NCI-H1417 treated with DMSO at 0.1 percent for 48 hours (cell line): Measurements from ENCODE around the gene ITM2C.

Source experiments
- DNase-seq: peaks from one replicate; lab custom pipeline; 2025; lab: John Stamatoyannopoulos, UW

ITM2C gene

DNA sequence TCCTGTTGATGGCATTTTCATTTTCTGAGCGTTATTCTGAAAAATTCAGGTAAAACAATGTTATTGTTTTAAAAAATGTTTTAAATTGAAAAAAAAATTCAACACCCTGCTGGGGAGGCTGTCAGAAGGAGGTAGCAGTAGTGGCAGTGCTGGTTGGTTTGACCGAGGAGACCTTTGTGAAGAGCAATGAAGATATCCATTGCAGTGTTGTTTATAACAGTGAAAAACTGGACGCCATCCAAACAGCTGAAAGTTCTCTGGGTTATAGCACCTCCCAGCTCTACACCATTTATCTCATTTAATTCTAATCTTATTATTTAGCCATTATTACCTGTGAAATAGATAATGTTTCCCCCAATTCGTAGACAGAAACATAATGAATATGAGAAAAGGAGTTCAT lies 12.6 kb upstream of the ITM2C start:
- no peak for DNase-seq

GRCh38 chr2:230861552-230862255 lies 3.0 kb upstream of the ITM2C start:
- DNase-seq, result no peak

DNA sequence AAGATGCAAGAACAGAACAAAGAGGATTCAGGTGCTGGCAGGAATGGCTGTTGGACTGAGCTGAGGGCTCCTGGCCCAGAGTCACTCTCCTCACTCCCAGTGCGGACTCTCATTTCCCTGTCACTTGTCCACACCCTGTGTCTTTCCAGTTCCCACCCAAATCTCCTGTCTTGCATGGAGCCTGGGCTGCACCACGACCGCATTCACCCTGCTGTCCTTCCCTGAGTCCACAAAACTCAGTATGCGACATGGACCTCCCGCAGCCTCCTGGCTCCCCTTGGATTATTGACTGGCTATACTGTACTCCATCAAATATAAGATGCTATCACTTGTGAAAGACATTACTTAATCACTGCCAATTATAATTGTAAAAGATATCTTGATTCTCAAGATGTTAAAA lies 2.5 kb upstream of the ITM2C start:
- no peak for DNase-seq

DNA sequence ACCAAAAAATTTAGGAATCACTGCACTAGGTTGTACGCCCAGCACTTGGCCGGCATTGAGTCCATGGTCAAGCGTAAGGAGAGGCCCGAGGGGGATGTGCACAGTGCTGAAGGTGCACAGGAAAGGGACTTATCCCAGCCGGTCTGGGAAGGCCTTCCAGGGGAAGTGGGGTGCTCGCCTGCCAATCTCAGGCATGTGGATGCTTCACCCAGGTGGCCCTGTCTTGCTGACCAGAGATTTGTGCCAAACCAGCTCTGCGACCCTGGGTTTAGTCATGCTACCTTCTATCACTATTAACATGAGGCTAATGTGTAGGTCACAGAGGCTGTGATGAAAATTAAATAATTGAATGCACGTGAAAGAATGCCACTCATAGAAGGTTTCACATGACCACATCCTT lies 1.7 kb upstream of the ITM2C start:
- DNase-seq, result no peak

- no peak for DNase-seq
Observed at GRCh38 chr2:230863442-230864121, 1.2 kb upstream of the ITM2C start.

- no peak for DNase-seq
Observed at GRCh38 chr2:230864122-230864604, 579 bp upstream of the ITM2C start.

DNA sequence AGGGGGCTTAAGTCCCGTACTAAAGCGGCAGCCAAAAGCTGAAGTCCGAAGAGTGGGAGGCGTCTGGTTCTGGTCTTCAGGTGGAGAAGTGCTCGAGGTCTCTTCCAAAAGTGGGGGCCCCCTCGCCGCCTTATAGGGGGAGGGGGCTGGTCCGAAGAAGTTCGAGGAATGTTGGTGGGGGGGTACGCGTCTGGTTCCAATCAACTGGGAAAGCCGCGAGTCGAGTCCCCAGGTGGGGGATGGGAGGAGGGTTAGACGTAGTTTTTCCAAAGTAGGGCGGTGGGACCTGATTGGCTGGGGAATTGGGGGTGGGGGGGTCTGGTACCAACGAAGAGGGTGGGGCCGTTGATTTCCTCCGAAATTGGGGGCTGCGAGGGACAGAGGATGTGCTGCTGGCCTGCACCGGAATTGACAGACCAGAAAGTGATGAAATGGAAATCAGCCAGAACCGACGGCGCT lies 594 bp downstream of the ITM2C start:
- DNase-seq, result no peak

GRCh38 chr2:230865766-230866755 lies 1.3 kb downstream of the ITM2C start:
- no peak for DNase-seq

GRCh38 chr2:230866756-230867523 lies 2.2 kb downstream of the ITM2C start:
- DNase-seq, result no peak

DNA sequence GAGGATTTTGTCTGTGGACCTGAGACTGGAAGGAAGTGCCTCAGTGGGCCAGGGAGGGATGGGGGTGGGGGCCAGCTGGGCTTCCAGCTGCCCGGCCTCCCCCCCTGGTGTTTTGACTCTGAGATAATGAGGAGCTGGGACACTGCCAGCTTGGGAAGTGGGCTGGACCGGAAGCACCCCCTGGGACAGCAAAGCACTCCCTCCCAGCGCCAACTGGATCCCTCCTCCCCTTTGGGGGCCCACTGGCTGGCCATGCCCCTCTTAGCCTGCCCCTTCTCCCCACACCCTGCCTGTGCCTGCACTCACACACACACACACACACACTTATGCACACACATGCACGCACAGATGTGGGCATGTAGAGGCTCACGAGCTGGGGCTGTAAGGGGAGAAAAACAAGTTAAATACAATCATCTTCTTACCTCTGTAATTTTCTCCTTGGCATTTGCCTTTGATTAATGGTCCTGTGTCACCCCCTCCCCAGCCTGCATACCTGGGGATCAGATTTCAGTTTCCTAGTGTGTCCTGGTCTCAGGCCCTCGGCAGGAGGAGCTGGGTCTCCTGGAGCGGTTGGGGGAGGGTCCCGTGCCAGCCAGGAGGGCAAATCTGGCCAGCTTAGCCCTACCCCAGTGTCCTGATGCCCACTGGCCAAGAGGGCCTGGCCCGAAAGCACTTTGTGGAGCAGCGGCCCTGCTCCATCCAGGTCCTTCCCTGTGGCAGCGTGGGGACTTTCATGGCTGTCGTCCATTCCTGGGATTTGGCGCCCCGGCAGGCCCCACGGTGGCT lies 3.6 kb downstream of the ITM2C start:
- no peak for DNase-seq

- no peak for DNase-seq
Observed at GRCh38 chr2:230868947-230869913, 4.5 kb downstream of the ITM2C start.

- no peak for DNase-seq
Observed at GRCh38 chr2:230869914-230870543, 5.3 kb downstream of the ITM2C start.

DNA sequence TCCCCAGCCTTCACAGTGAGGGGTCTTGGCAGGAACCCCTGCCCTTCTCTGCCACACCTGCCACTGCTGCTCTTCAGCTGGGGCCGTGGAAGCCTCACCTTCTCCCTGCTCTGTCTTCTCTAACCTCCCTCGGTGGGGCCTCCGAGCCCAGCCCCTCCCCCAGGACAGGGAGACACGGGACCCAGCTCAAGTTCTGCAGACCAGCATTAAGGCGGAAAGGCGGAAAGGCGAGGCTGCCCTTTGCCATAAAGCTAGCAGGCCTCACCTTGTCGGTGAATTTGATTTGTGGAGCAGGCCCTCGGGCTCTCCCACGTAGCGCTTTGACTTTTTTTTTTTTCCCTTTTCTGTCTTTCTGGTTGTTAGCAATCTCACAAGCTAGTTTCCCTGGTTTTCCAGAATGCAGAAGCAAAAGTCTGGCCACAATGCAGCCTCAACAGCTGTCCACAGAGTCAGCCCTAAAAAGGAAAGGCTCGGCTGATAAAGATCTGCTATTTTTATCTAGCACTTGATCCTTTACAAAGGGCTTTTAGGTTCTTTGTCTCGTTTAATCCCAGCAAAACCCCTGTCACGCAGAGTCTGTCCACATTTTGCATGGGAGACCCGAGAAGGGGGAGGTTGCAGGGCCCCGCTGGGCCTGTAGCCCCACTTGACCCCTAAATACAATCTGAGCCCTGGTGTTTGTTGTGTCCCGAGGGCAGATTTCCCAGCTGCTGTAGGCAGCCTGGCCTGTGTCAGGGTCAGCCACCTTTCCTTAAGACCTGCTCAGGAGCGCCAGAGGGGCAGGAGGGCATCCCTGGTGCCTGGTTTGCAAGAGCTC lies 6.0 kb downstream of the ITM2C start:
- no peak for DNase-seq

DNA sequence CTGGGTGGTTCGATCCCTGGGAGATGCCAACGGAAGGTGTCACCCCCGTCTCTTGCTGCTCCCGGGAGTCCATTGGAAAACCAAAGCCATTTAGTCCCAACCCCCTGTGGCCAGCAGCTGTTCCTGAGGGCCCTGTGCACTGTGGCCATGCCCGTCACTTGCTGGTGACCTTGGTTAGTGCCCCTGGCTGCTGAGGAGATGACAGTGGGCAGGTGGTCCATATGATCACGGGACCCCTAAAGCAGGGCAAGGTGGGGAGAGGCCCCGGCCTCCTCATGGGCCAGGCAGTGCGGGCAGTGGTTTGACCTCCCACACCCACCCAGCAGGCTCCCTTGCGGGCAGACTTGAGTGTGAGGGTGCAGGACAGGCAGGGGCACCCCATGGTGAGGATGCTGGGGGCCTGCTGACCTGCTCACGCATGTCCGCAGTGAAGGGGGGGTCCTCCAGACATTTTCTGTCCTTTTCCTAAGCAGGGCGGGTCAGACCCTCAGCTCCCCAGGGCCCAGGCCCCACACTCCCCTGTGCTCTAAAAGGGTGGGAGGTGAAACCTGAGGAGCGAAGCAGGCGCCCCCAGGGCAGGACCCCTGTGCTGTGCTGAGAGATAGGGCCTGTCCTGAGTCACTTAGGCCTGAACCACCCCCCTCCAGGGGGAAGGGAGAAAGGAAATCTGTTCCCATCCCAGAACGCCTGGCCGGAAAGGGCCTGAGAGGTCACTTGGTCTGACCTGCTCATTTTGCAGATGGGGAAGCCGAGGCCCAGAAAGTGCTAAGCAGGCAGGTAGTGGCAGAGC lies 6.8 kb downstream of the ITM2C start:
- no peak for DNase-seq

- no peak for DNase-seq
Observed at GRCh38 chr2:230872151-230872967, 7.6 kb downstream of the ITM2C start.

- DNase-seq, result no peak
Observed at GRCh38 chr2:230872968-230873660, 8.4 kb downstream of the ITM2C start.
